Stimulated activated CD8-positive, alpha-beta memory T cell treated with anti-CD3 and anti-CD28 coated beads, Interleukin-7, amount 100 ng/mL, for 48 hours (primary cell): ENCODE measurements around the gene SMYD3.
"Not testable (repeated sequence)": the region's sequence is repeated elsewhere in the genome, so short reads cannot be mapped to it uniquely, and the experiment has no call there.

Experiments used
- DNase-seq, 2 donors: peaks; one replicate each; pipeline ENCODE4 v3.0.0-alpha.2; 2020; ENCODE audit warnings: low read depth in 1 of 2; ENCODE audit errors: extremely low read depth in 1 of 2

Gene SMYD3

GRCh38 chr1:246367041-246367440 lies 140.0 kb downstream of the SMYD3 start:
- DNase-seq, result no peak

- no peak for DNase-seq
Measured at GRCh38 chr1:246365708-246366107, 141.4 kb downstream of the SMYD3 start.

- no peak for DNase-seq
Measured at GRCh38 chr1:246364415-246364941, 142.6 kb downstream of the SMYD3 start.

GRCh38 chr1:246357014-246357598 lies 150.0 kb downstream of the SMYD3 start:
- DNase-seq, result not testable (repeated sequence)

GRCh38 chr1:246355411-246356230 lies 151.5 kb downstream of the SMYD3 start:
- no peak for DNase-seq

GRCh38 chr1:246351721-246352120 lies 155.4 kb downstream of the SMYD3 start:
- no peak for DNase-seq

- no peak for DNase-seq
Measured at GRCh38 chr1:246350745-246351144, 156.3 kb downstream of the SMYD3 start.

GRCh38 chr1:246343937-246344336 lies 163.1 kb downstream of the SMYD3 start:
- no peak for DNase-seq

GRCh38 chr1:246343251-246343650 lies 163.8 kb downstream of the SMYD3 start:
- no peak for DNase-seq

GRCh38 chr1:246338546-246338945 lies 168.5 kb downstream of the SMYD3 start:
- no peak for DNase-seq

GRCh38 chr1:246338098-246338497 lies 169.0 kb downstream of the SMYD3 start:
- no peak for DNase-seq

- DNase-seq, result no peak
Measured at GRCh38 chr1:246335151-246335550, 171.9 kb downstream of the SMYD3 start.

GRCh38 chr1:246333855-246334254 lies 173.2 kb downstream of the SMYD3 start:
- DNase-seq, result no peak

GRCh38 chr1:246332078-246332477 lies 175.0 kb downstream of the SMYD3 start:
- peak in 1 of 2 donors; percentile 15 for DNase-seq

- DNase-seq, result peak in 1 of 2 donors; percentile 17
Measured at GRCh38 chr1:246329900-246330299, 177.2 kb downstream of the SMYD3 start.

GRCh38 chr1:246329292-246329691 lies 177.8 kb downstream of the SMYD3 start:
- DNase-seq, result not testable (repeated sequence)

- no peak for DNase-seq
Measured at GRCh38 chr1:246324711-246325110, 182.4 kb downstream of the SMYD3 start.

GRCh38 chr1:246324033-246324432 lies 183.0 kb downstream of the SMYD3 start:
- not testable (repeated sequence) for DNase-seq

GRCh38 chr1:246320286-246320685 lies 186.8 kb downstream of the SMYD3 start:
- no peak for DNase-seq

- DNase-seq, result no peak
Measured at GRCh38 chr1:246319083-246319714, 187.9 kb downstream of the SMYD3 start.

- no peak for DNase-seq
Measured at GRCh38 chr1:246318622-246319021, 188.5 kb downstream of the SMYD3 start.

GRCh38 chr1:246318036-246318359 lies 189.1 kb downstream of the SMYD3 start:
- no peak for DNase-seq
